ENCODE results near the gene SULT1C2. TPM values are rescaled to one million over a fixed set of nuclear protein-coding genes. Genes with fewer than 3 reads are reported as not detected.

Gene SULT1C2
- total and polyA plus RNA-seq, 10 of the 15 experiments (the other 5 are each of a cell fraction or from before 2014, with no cell fraction given): 0.03 to 0.07 (median 0.04) TPM; not detected in 7

- ChIA-PET SMC1A (ENCODE audit: uncharacterized antibody, unreplicated experiment) (no interaction called here), CTCF (interaction anchor here (0.6 to 1.1 kb wide), 2 partner anchors 19 to 370 kb away, joined by 3 read pairs; no protein-coding TSS in a partner anchor), POLR2A (no interaction called here), RAD21 (ENCODE audit: unreplicated experiment) (no interaction called here)
- no TSS peak for BruUV-seq (replicated peaks)
- H3K36me3 ChIP-seq (ENCODE audit: control insufficient read depth in 2 of 2, insufficient read depth in 2 of 2, low read length in 1 of 2): no peaks in the 10 kb centered on the region
- no peak overlapping the region for H3K9ac ChIP-seq (ENCODE audit: control insufficient read depth, insufficient read depth, low read length)
- no peak overlapping the region for H3K4me3 ChIP-seq
- no peaks in the 10 kb centered on the region for H3K9me3 ChIP-seq (replicated peaks; ENCODE audit: control insufficient read depth, insufficient read depth, low read length)
- no peak overlapping the region for H3K27ac ChIP-seq (ENCODE audit: control insufficient read depth, insufficient read depth)
- ATAC-seq (no peak), FAIRE-seq (no peak), DNase-seq (ENCODE audit: low read depth, low spot score) (no peak)
- no peak overlapping the region for H3K4me2 ChIP-seq (ENCODE audit: control insufficient read depth, insufficient read depth)
- 55% methylated on average over 2 of the region's 2 CpGs for WGBS (ENCODE audit: insufficient coverage, insufficient replicate concordance, low lambda C conversion rate, missing lambda C conversion rate)
- H2AFZ ChIP-seq (ENCODE audit: control insufficient read depth, low read depth, low read length): no peak overlapping the region
- H3K4me1 ChIP-seq (ENCODE audit: control insufficient read depth, insufficient read depth, low read length): no peaks in the 10 kb centered on the region; the same call in 1 of the 2 replicates
- intact Hi-C loops (cut with micrococcal nuclease; ENCODE audit: unreplicated experiment): no loop called here
- H3K27me3 ChIP-seq (replicated peaks in 1 of 2; ENCODE audit: control insufficient read depth in 2 of 2, insufficient read depth in 2 of 2, low read length in 1 of 2): no peaks in the 10 kb centered on the region
- no peaks in the 10 kb centered on the region for H4K20me1 ChIP-seq (ENCODE audit: control insufficient read depth, insufficient read depth)
- H3K79me2 ChIP-seq (ENCODE audit: control insufficient read depth, insufficient read depth, low read length): no peaks in the 10 kb centered on the region
- in situ Hi-C loops (cut with MboI): no loop called here
- TF ChIP-seq TCF7 (IDR thresholded peaks at IDR 0.05; ENCODE audit: borderline replicate concordance) (no peak), RFX5 (IDR thresholded peaks at IDR 0.05; ENCODE audit: low read depth, low read length) (no peak), ZBTB4 (CRISPR knock-in tag; IDR thresholded peaks at IDR 0.05) (no peak), SKIL (IDR thresholded peaks at IDR 0.05; ENCODE audit: low read depth, poor library complexity, severe bottlenecking) (no peak), EZH2 (IDR thresholded peaks at IDR 0.05; ENCODE audit: borderline replicate concordance, control insufficient read depth, low read depth, low read length) (no peak), CTCF (IDR thresholded peaks at IDR 0.05 in 2 of 3, conservative IDR thresholded peaks at IDR 0.05 in 1 of 3; ENCODE audit: control insufficient read depth in 2 of 3, extremely low read depth in 1 of 3, insufficient read depth in 1 of 3, low read depth in 3 of 3, low read length in 3 of 3) (no peak), NKRF (conservative IDR thresholded peaks at IDR 0.05) (no peak), NFYB (IDR thresholded peaks at IDR 0.05; ENCODE audit: insufficient read depth, low read depth, low read length) (no peak), MEF2A (IDR thresholded peaks at IDR 0.05; ENCODE audit: insufficient read depth, low read depth, low read length) (no peak), POLR2AphosphoS2 (IDR thresholded peaks at IDR 0.05; ENCODE audit: low read depth, low read length) (no peak), BCL3 (IDR thresholded peaks at IDR 0.05; ENCODE audit: borderline replicate concordance, insufficient read depth, low read depth, low read length, poor library complexity, severe bottlenecking) (no peak)
These were observed 17.2 kb downstream of the SULT1C2 start for GRCh38 chr2:108305901-108306300.
